Measurements from ENCODE around the gene CCDC106.

GRCh38 chr19:55635856-55636440 is 12.1 kb upstream of the CCDC106 start:
- TF ChIP-seq, protein P1, sequence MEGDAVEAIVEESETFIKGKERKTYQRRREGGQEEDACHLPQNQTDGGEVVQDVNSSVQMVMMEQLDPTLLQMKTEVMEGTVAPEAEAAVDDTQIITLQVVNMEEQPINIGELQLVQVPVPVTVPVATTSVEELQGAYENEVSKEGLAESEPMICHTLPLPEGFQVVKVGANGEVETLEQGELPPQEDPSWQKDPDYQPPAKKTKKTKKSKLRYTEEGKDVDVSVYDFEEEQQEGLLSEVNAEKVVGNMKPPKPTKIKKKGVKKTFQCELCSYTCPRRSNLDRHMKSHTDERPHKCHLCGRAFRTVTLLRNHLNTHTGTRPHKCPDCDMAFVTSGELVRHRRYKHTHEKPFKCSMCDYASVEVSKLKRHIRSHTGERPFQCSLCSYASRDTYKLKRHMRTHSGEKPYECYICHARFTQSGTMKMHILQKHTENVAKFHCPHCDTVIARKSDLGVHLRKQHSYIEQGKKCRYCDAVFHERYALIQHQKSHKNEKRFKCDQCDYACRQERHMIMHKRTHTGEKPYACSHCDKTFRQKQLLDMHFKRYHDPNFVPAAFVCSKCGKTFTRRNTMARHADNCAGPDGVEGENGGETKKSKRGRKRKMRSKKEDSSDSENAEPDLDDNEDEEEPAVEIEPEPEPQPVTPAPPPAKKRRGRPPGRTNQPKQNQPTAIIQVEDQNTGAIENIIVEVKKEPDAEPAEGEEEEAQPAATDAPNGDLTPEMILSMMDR (conservative IDR thresholded peaks at IDR 0.05): no peak
- no peak for TF ChIP-seq ZFX (IDR thresholded peaks at IDR 0.05)

Measured in C4-2B (cell line).